Activated CD8-positive, alpha-beta memory T cell treated with anti-CD3 and anti-CD28 coated beads for 24 hours (primary cell): ENCODE measurements around the gene FAM135A.

Source experiments
- DNase-seq: peaks from one replicate; pipeline ENCODE4 v3.0.0-alpha.2; 2020

Gene FAM135A

GRCh38 chr6:70413114-70413991 lies at the start of gene FAM135A:
TSS of gene FAM135A (plus strand) at chr6:70413508. CDS start at chr6:70428343, 14,835 bp downstream.
- peak; percentile 96 for DNase-seq

- DNase-seq, result no peak
Measured at GRCh38 chr6:70363741-70364493, 49.4 kb upstream of the FAM135A start.

GRCh38 chr6:70369332-70369950 lies 43.9 kb upstream of the FAM135A start:
- peak; percentile 74 for DNase-seq

- no peak for DNase-seq
Measured at GRCh38 chr6:70370496-70370895, 42.8 kb upstream of the FAM135A start.

- DNase-seq, result no peak
Measured at GRCh38 chr6:70371454-70372105, 41.7 kb upstream of the FAM135A start.

- no peak for DNase-seq
Measured at GRCh38 chr6:70375166-70375565, 38.1 kb upstream of the FAM135A start.

- no peak for DNase-seq
Measured at GRCh38 chr6:70375882-70376281, 37.4 kb upstream of the FAM135A start.

GRCh38 chr6:70376628-70377027 lies 36.7 kb upstream of the FAM135A start:
- DNase-seq, result no peak

- no peak for DNase-seq
Measured at GRCh38 chr6:70377372-70377771, 35.9 kb upstream of the FAM135A start.

GRCh38 chr6:70379473-70380013 lies 33.8 kb upstream of the FAM135A start:
- DNase-seq, result no peak

- no peak for DNase-seq
Measured at GRCh38 chr6:70380252-70380651, 33.1 kb upstream of the FAM135A start.

- DNase-seq, result no peak
Measured at GRCh38 chr6:70380771-70381416, 32.4 kb upstream of the FAM135A start.

- DNase-seq, result no peak
Measured at GRCh38 chr6:70381417-70381782, 31.9 kb upstream of the FAM135A start.

- DNase-seq, result no peak
Measured at GRCh38 chr6:70385901-70386300, 27.4 kb upstream of the FAM135A start.

- no peak for DNase-seq
Measured at GRCh38 chr6:70388814-70389213, 24.5 kb upstream of the FAM135A start.

- no peak for DNase-seq
Measured at GRCh38 chr6:70389261-70389660, 24.0 kb upstream of the FAM135A start.

GRCh38 chr6:70390067-70390466 lies 23.2 kb upstream of the FAM135A start:
- DNase-seq, result no peak

GRCh38 chr6:70391492-70391891 lies 21.8 kb upstream of the FAM135A start:
- DNase-seq, result no peak

GRCh38 chr6:70394518-70395300 lies 18.6 kb upstream of the FAM135A start:
- DNase-seq, result no peak

GRCh38 chr6:70395301-70395672 lies 18.0 kb upstream of the FAM135A start:
- DNase-seq, result no peak

- DNase-seq, result no peak
Measured at GRCh38 chr6:70396163-70396562, 17.1 kb upstream of the FAM135A start.
